ENCODE data around the gene SLC30A2.

GRCh38 chr1:26045722-26046245 lies at the start of gene SLC30A2:
- TF ChIP-seq CTCF (IDR thresholded peaks at IDR 0.05; ENCODE audit: insufficient read depth, low read depth, low read length) (no peak), EZH2 (IDR thresholded peaks at IDR 0.05; ENCODE audit: insufficient read depth, low read length) (peak; percentile 97)

Data from astrocyte (in vitro differentiated cells and primary cell).